MM.1S (cell line): ENCODE data around the gene YBEY.

ENCODE experiments used
- DNase-seq: peaks from one replicate; pipeline ENCODE4 v3.0.0-alpha.2; 2015
- H2AFZ ChIP-seq: fragments of 300-600 bp; sonication (generic); 2 replicates; pipeline ENCODE4 v1.6.0; 2016; ENCODE audit warnings: antibody characterized with exemption, low read length
- H3F3A ChIP-seq: fragments of 300-600 bp; sonication (generic); 2 replicates; pipeline ENCODE4 v1.6.1; 2016; ENCODE audit warnings: mild to moderate bottlenecking, antibody characterized with exemption, low read length, moderate library complexity, mixed read lengths; ENCODE audit not compliant: insufficient read depth
- H3K27ac ChIP-seq: fragments of 300-600 bp; sonication (generic); 2 replicates; pipeline ENCODE4 v1.5.1; 2016; ENCODE audit warnings: mild to moderate bottlenecking, low read length
- H3K27me3 ChIP-seq: fragments of 300-600 bp; sonication (generic); replicated peaks from 2 replicates; pipeline ENCODE4 v1.6.0; 2016; ENCODE audit warnings: low read length; ENCODE audit not compliant: insufficient read depth
- H3K36me3 ChIP-seq: fragments of 300-600 bp; sonication (generic); replicated peaks from 2 replicates; pipeline ENCODE4 v1.6.1; 2016; ENCODE audit warnings: mild to moderate bottlenecking, low read length, mixed read lengths; ENCODE audit not compliant: insufficient read depth
- H3K4me1 ChIP-seq: fragments of 300-600 bp; sonication (generic); 2 replicates; pipeline ENCODE4 v1.6.1; 2016; ENCODE audit warnings: low read length, mixed read lengths
- H3K4me2 ChIP-seq: fragments of 300-600 bp; sonication (generic); 2 replicates; pipeline ENCODE4 v1.6.0; 2016; ENCODE audit warnings: low read depth, low read length
- H3K4me3 ChIP-seq: fragments of 300-600 bp; sonication (generic); 2 replicates; pipeline ENCODE4 v1.5.1; 2016; ENCODE audit warnings: low read length, mixed read lengths
- H3K79me2 ChIP-seq: fragments of 300-600 bp; sonication (generic); 2 replicates; pipeline ENCODE4 v1.6.1; 2016; ENCODE audit warnings: mixed run types, low read length, mixed read lengths
- H3K9ac ChIP-seq: fragments of 300-600 bp; sonication (generic); 2 replicates; pipeline ENCODE4 v1.6.1; 2016; ENCODE audit warnings: low read length, mixed read lengths
- H3K9me2 ChIP-seq: fragments of 300-600 bp; sonication (generic); replicated peaks from 2 replicates; pipeline ENCODE4 v1.6.1; 2016; ENCODE audit warnings: mild to moderate bottlenecking, low read length, mixed read lengths; ENCODE audit not compliant: insufficient read depth
- H3K9me3 ChIP-seq: fragments of 300-600 bp; sonication (generic); replicated peaks from 2 replicates; pipeline ENCODE4 v1.6.1; 2016; ENCODE audit warnings: mild to moderate bottlenecking, low read length, mixed read lengths; ENCODE audit not compliant: insufficient read depth
- H4K20me1 ChIP-seq: fragments of 300-600 bp; sonication (generic); 2 replicates; pipeline ENCODE4 v1.6.1; 2016; ENCODE audit warnings: mild to moderate bottlenecking, low read length, moderate library complexity, mixed read lengths; ENCODE audit not compliant: insufficient read depth
- CTCF ChIP-seq: fragments of 300-600 bp; sonication (generic); IDR thresholded peaks from 2 replicates; pipeline ENCODE4 v1.5.1; 2016; ENCODE audit warnings: antibody characterized with exemption, low read length, mixed read lengths
- EZH2 ChIP-seq: fragments of 300-600 bp; sonication (generic); optimal IDR thresholded peaks from 2 replicates; pipeline ENCODE3; 2017; ENCODE audit warnings: low read depth, mild to moderate bottlenecking, antibody characterized with exemption, low read length, mixed read lengths
- EZH2phosphoT487 ChIP-seq: fragments of 300-600 bp; sonication (generic); IDR thresholded peaks from 2 replicates; pipeline ENCODE4 v1.6.1; 2018; ENCODE audit warnings: antibody characterized with exemption, low read length

YBEY gene

GRCh38 chr21:46297338-46298271 is 11.5 kb downstream of the YBEY start:
- Histone ChIP-seq H3K4me1 (no peaks in the 10 kb centered on the region), H3K4me3 (no peak overlapping the region), H3K9me3 (no peaks in the 10 kb centered on the region), H3K27ac (no peak overlapping the region), H3F3A (no peaks in the 10 kb centered on the region), H3K9ac (no peak overlapping the region), H3K9me2 (no peaks in the 10 kb centered on the region), H3K79me2 (no peaks in the 10 kb centered on the region), H2AFZ (no peak overlapping the region), H3K27me3 (no peaks in the 10 kb centered on the region), H3K4me2 (no peak overlapping the region), H3K36me3 (0 out of 2 replicates have a peak, but pooled peaks cover 3% of the 10 kb centered on the region), H4K20me1 (no peaks in the 10 kb centered on the region)
- no peak for DNase-seq
- TF ChIP-seq EZH2 (no peak), EZH2phosphoT487 (no peak)

GRCh38 chr21:46299167-46299566 is 13.0 kb downstream of the YBEY start:
- no peaks in the 10 kb centered on the region for H3K4me1 ChIP-seq
- H3K9me3 ChIP-seq: no peaks in the 10 kb centered on the region
- 0 out of 2 replicates have a peak, but pooled peaks cover 3% of the 10 kb centered on the region for H3K36me3 ChIP-seq
- TF ChIP-seq EZH2: no peak
- no peak overlapping the region for H3K9ac ChIP-seq
- H3K27ac ChIP-seq: no peak overlapping the region
- no peak for DNase-seq
- H3K4me2 ChIP-seq: no peak overlapping the region
- H3K27me3 ChIP-seq: no peaks in the 10 kb centered on the region
- H2AFZ ChIP-seq: no peak overlapping the region
- H4K20me1 ChIP-seq: no peaks in the 10 kb centered on the region
- H3K79me2 ChIP-seq: no peaks in the 10 kb centered on the region
- H3K9me2 ChIP-seq: no peaks in the 10 kb centered on the region
- no peak overlapping the region for H3K4me3 ChIP-seq
- H3F3A ChIP-seq: no peaks in the 10 kb centered on the region

- no peak for TF ChIP-seq EZH2
- TF ChIP-seq EZH2phosphoT487: no peak
- no peak for TF ChIP-seq CTCF
- no peaks in the 10 kb centered on the region for H3K4me1 ChIP-seq
- DNase-seq: no peak
- no peak overlapping the region for H3K4me2 ChIP-seq
- no peak overlapping the region for H2AFZ ChIP-seq
- H3K4me3 ChIP-seq: no peak overlapping the region
- no peaks in the 10 kb centered on the region for H3K9me2 ChIP-seq
- H3K36me3 ChIP-seq: 0 out of 2 replicates have a peak, but pooled peaks cover 3% of the 10 kb centered on the region
- no peaks in the 10 kb centered on the region for H3F3A ChIP-seq
- no peaks in the 10 kb centered on the region for H3K27me3 ChIP-seq
- H3K9me3 ChIP-seq: no peaks in the 10 kb centered on the region
- no peak overlapping the region for H3K9ac ChIP-seq
- H4K20me1 ChIP-seq: no peaks in the 10 kb centered on the region
- H3K79me2 ChIP-seq: no peaks in the 10 kb centered on the region
- H3K27ac ChIP-seq: no peak overlapping the region
These were observed 15.6 kb downstream of the YBEY start for GRCh38 chr21:46301759-46302158.

GRCh38 chr21:46304437-46304836 is 18.3 kb downstream of the YBEY start:
- no peak overlapping the region for H2AFZ ChIP-seq

More at GRCh38 chr21:46304437-46304836, 18.3 kb downstream of the YBEY start:
- H3K36me3 ChIP-seq: 0 out of 2 replicates have a peak, but pooled peaks cover 3% of the 10 kb centered on the region
- H3K9ac ChIP-seq: no peak overlapping the region
- H3F3A ChIP-seq: no peaks in the 10 kb centered on the region
- H3K9me3 ChIP-seq: no peaks in the 10 kb centered on the region
- TF ChIP-seq CTCF: no peak
- no peak for TF ChIP-seq EZH2
- no peak for TF ChIP-seq EZH2phosphoT487
- no peak overlapping the region for H3K27ac ChIP-seq
- H4K20me1 ChIP-seq: no peaks in the 10 kb centered on the region
- H3K4me2 ChIP-seq: no peak overlapping the region
- no peaks in the 10 kb centered on the region for H3K4me1 ChIP-seq
- H3K4me3 ChIP-seq: no peak overlapping the region
- no peak for DNase-seq
- no peaks in the 10 kb centered on the region for H3K9me2 ChIP-seq
- H3K27me3 ChIP-seq: no peaks in the 10 kb centered on the region
- H3K79me2 ChIP-seq: no peaks in the 10 kb centered on the region
